GM21423 (cell line): ENCODE results near the gene C11orf24.

ENCODE experiments used
- ATAC-seq: cut with Tn5 transposase; IDR thresholded peaks from one replicate; pipeline ENCODE4 v1.9.1; 2021; ENCODE audit warnings: mild to moderate bottlenecking, moderate library complexity; ENCODE audit not compliant: unreplicated experiment

C11orf24 gene

GRCh38 chr11:68211546-68211945 lies 60.2 kb downstream of the C11orf24 start:
- ATAC-seq = no peak
